HG03097 (cell line): Measurements from ENCODE around the gene NAA80.

Experiments used
- ATAC-seq: cut with Tn5 transposase; IDR thresholded peaks from one replicate; pipeline ENCODE4 v1.9.1; 2021; ENCODE audit not compliant: unreplicated experiment, low FRiP score

Gene NAA80

GRCh38 chr3:50330330-50330729, 31.1 kb upstream of the NAA80 start:
- ATAC-seq: no peak

GRCh38 chr3:50327943-50328691, 28.9 kb upstream of the NAA80 start, which contains the start of gene TUSC2:
Gene TUSC2, minus strand, starts transcription at chr3:50328223. Its CDS starts 124 bp downstream, at chr3:50328099.
- peak; percentile 60 for ATAC-seq

- ATAC-seq: no peak
Measured at GRCh38 chr3:50327129-50327528, 27.9 kb upstream of the NAA80 start.

- ATAC-seq: no peak
Measured at GRCh38 chr3:50326182-50326541, 27.0 kb upstream of the NAA80 start.

DNA sequence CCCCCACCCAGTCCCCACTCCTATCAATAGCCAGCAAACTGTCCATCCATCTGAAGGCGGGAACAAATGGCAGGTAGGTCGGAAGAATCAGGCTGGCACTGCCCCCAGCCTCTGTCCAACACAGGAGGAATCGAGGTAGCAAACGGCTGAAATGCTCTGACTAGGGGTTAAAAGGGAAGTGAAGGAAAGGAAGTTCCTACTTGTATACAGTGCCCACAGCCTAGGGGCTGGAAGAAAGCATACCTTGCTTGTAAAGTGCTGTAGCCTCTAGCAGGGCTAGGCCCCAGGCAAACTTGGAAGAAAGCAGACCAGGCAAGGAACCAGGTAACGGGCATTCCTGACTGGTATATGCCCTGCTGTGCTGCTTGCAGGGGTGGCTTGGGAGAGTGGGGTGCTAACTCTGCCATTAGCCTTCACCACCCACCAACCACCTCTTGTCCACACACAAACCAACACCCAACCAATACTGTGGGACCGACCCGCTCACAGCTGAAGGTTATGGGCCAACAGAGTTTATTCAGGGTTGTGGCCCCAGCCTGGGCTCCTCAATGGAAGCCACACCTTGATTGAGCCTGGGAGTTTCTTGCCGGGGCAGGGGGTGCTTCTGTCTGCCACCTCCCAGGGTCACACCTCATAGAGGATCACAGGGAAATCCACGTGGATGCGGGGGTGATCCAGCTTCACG, 26.4 kb upstream of the NAA80 start:
- ATAC-seq: no peak

DNA sequence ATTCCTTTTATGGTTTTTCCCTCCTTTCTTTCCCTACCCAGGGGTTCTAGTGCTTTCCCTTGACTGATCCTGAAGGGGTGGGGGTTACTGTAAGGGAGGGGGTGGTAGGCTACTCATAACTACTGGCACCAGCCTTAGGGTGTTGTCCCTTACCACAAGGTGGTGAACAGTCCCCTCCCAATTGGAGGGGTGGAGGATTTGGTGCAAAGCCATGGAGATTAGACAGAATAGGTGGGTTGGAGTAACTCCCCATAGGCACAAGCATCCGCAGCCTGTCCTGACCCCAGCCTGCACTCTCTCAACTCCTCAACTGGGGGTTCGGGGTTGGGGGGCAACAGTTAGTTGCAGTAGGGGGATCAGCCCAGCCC, 25.9 kb upstream of the NAA80 start:
- ATAC-seq: no peak

- ATAC-seq: no peak
Measured at GRCh38 chr3:50324351-50325112, 25.3 kb upstream of the NAA80 start.

- no peak for ATAC-seq
Measured at GRCh38 chr3:50323614-50324199, 24.5 kb upstream of the NAA80 start.

GRCh38 chr3:50323092-50323600, 23.9 kb upstream of the NAA80 start:
- no peak for ATAC-seq

GRCh38 chr3:50322386-50323091, 23.3 kb upstream of the NAA80 start, which contains the start of gene HYAL2:
Gene HYAL2, minus strand, starts transcription at chr3:50322745. Its CDS starts 2,256 bp downstream, at chr3:50320489.
- no peak for ATAC-seq

DNA sequence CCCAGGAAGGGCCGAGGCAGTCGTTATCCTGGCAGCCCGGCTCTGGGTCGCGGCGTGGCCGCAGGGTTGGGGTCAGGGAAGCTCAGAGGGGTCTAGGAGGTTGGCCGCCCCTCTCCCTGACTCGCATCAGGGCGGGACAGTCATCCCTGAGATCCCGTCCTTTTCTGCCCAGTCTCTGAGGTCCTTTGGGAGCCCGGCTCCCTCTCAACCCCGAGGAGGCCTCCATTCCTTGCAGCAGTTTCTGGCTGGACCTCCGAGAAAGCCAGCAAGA, 22.8 kb upstream of the NAA80 start:
- ATAC-seq: no peak

DNA sequence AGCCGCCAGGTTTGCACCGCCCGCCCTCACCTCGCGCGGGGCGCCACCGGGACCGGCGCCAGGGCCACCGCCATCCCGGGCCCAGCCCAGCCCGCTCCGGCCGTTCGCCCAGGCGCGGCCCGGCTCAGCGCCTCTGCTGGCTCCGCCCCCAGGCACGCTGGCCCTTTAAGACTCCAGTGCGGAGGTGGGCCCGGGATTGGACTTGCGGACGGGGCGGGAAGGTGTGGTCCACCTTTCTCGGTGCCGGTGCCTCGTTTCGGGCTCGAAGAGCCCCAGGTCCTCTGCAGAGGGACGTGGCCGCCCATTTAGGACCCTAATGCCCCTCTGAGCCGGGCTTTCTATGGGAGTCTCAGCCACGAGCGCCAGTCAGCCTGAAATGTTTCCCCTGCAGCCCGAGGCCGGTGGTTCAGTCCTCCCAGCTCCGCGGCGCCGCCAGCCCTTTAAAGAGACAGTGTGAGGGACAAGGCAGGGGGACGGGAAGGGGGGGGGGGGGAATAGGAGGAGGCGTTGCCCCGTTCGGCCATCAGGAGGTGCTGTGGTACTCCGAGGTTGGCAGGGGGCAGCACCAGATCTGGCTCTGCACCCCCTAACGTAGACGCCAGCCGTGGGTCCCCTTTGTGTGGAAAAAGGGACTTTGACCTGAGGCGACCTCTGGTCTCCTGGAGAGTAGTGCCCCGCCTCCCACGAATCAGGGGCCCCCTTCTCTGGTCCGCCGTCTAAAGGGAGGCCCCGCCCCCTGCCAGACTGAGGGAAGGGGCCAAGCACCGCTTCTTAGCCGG, 22.3 kb upstream of the NAA80 start:
- ATAC-seq: peak; percentile 56

DNA sequence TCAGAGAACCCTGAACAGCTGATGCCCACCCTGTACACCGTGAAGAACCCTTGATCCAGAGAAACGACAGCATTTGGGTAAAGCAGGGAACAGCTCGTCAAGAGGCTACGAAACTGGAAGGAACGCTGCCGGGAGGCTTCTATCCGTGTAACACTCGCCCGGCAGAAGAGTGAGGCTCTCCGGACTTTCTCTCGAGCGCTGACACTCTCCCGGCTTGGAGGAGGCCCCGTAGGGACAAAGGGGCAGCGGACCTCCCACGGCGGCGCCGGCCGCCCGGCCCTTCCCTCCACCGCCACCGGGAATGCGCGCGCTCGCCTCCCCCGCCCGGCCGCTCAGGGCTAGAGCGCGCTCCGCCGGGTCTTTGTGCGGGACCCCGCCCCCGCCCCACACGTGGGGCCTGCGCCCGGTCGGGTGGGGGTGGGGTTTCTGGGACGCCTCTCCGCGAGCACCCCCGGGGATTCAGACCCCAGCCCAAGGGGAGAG, 21.7 kb upstream of the NAA80 start:
- peak; percentile 33 for ATAC-seq

DNA sequence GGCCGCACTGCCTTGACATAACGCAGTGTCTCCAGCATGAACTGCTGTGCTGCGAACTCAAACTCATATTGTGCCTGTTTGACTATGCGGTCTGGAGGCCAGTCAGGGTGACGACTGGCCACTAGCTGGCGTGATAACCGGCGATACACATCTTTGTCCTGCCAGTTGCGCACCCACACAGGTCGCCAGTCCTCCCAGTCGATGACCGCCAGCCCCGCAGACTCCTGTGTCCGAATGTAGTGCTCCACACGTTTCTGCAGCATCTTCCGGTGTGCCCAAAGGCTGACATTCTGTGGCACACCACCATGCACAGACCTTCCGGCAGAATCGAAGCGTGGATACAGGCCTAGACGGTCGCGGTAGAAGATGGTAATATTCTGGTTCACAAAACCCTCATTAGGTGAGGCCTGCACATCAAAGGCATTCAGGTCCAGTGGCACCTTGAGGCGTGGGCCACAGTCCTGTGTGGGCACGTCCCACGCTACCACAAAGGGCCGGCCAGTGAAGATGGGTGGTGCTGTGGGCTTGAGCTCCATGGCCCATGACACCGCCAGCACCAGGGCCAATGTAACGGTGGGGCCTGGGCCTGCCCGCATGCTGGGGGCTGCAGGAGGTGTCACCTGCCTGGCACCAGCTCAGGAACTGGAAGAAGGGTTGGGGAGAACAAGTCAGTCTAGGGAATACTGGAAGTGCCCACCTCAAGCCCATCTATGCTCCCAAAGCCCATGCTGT, 20.9 kb upstream of the NAA80 start:
- ATAC-seq: no peak

- no peak for ATAC-seq
Measured at GRCh38 chr3:50319181-50319893, 20.1 kb upstream of the NAA80 start.

DNA sequence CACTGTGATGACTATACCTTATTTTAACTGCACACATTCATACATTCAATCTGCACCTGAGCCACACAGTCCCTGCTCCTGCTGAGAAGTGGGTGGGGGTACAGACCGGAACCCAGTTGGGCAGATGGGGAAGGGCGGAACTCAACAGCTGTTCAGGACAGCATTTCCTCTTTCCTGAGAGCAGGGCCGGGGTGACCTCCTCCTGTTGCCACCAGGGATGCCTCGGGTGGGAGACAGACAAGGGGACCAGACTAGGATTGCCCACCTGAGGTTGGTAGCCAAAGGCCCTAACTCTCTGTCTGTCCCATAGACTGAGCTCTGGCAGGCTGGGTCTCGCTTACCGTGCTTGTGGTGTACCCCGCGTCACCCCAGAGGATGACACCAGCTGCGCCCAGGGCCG, 19.4 kb upstream of the NAA80 start:
- no peak for ATAC-seq

DNA sequence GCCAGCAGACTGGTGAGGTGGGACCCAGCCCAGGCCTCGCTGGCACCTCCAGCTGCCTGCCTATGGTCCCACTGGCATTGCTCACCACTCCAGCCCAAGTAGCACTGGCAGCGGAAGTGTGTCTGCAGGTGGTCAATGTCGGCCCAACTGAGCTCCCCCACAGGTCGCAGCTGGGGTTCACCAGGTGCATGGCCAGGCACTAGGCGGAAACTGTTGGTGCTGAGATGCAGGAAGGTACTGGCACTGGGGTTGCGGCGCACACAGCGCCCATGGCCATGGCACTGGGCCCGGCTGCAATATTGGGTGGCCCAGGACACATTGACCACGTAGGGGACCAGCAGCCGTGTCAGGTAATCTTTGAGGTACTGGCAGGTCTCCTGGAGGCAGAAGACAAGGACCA, 19.0 kb upstream of the NAA80 start:
- ATAC-seq: no peak

- ATAC-seq: no peak
Measured at GRCh38 chr3:50317300-50317699, 18.1 kb upstream of the NAA80 start.
